ENCODE measurements around the gene MRC2. TPM values are rescaled to one million over a fixed set of nuclear protein-coding genes. Genes with fewer than 3 reads are reported as not detected.
A peak's percentile ranks its signal among the peaks of the same experiment; 100 is the strongest.

Gene MRC2
- total and polyA plus RNA-seq, 2 experiments from 2014 or later: 104 to 121 TPM

GRCh38 chr17:62652251-62653001 is 25.0 kb downstream of the MRC2 start:
- no peaks in the 10 kb centered on the region for H3K9me2 ChIP-seq (replicated peaks; ENCODE audit: insufficient read depth)
- peaks cover 6% of the 10 kb centered on the region for H3K79me2 ChIP-seq
- 6% methylated on average over 40 of the region's 57 CpGs for WGBS (ENCODE audit: low lambda C conversion rate, missing lambda C conversion rate)
- peaks cover 13% of the 10 kb centered on the region for H4K20me1 ChIP-seq (ENCODE audit: insufficient read depth, poor library complexity, severe bottlenecking)
- TF ChIP-seq EZH2 (IDR thresholded peaks at IDR 0.05; ENCODE audit: borderline replicate concordance) (no peak), EZH2phosphoT487 (IDR thresholded peaks at IDR 0.05; ENCODE audit: low read depth, severe bottlenecking, unreplicated experiment) (no peak)
- TF ChIP-seq, protein P1, sequence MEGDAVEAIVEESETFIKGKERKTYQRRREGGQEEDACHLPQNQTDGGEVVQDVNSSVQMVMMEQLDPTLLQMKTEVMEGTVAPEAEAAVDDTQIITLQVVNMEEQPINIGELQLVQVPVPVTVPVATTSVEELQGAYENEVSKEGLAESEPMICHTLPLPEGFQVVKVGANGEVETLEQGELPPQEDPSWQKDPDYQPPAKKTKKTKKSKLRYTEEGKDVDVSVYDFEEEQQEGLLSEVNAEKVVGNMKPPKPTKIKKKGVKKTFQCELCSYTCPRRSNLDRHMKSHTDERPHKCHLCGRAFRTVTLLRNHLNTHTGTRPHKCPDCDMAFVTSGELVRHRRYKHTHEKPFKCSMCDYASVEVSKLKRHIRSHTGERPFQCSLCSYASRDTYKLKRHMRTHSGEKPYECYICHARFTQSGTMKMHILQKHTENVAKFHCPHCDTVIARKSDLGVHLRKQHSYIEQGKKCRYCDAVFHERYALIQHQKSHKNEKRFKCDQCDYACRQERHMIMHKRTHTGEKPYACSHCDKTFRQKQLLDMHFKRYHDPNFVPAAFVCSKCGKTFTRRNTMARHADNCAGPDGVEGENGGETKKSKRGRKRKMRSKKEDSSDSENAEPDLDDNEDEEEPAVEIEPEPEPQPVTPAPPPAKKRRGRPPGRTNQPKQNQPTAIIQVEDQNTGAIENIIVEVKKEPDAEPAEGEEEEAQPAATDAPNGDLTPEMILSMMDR (IDR thresholded peaks at IDR 0.05; ENCODE audit: poor library complexity): no peak
- peak; percentile 29 for DNase-seq (ENCODE audit: low spot score)
- no peaks in the 10 kb centered on the region for H3K36me3 ChIP-seq (replicated peaks; ENCODE audit: insufficient read depth, low read depth)
- no peaks in the 10 kb centered on the region for H3K9me3 ChIP-seq (ENCODE audit: low read depth)
- H3K27ac ChIP-seq: peak overlapping the region; percentile 48
- H3K4me3 ChIP-seq: peak overlapping the region; percentile 42
- peak overlapping the region; percentile 56 for H2AFZ ChIP-seq
- H3K27me3 ChIP-seq: no peaks in the 10 kb centered on the region
- H3K4me2 ChIP-seq: peak overlapping the region; percentile 95
- peaks cover 28% of the 10 kb centered on the region for H3K4me1 ChIP-seq (ENCODE audit: insufficient read depth)

DNA sequence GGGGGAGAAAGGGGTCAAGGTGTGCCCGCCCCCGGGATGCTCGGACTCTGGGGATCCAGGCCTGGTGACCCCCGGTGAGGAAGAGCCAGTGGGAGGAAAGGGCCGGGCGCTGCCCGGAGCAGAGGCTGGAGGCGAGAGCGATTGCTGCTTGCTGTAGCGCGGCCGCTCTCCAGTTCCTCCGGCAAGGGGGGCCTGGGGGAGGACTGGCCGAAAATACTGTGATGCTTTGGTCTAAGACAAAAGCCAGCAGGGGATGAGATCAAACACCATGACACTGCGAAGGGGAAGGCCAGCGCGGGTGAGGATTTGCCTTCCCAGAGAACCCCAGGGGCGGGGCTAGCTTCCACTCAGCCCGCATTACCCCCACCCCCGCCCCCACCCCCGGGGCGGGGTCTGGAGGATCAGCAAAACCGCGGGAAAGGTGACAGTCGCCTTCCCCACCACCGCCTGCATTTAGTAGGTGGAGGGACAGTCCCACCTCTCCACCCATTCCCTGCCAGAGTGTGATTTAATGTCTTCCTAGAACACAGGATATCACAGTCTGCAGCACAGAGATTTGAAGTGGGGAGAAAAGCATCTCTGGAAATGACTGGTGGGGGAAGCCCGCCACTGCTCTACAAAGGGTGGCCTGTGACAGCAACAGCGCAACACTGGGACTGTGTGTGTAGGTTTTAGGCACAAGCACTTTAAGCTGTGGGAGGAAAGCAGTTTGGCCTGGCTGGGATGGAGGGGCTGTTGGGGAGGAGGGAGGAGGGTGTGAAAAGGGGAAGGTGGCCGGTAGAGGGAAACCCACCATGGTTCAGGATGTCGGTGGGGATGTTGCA is 25.7 kb downstream of the MRC2 start:
- Histone ChIP-seq H3K4me3 (peak overlapping the region; percentile 42), H3K79me2 (peaks cover 6% of the 10 kb centered on the region), H3K9me3 (ENCODE audit: low read depth) (no peaks in the 10 kb centered on the region), H3K27me3 (no peaks in the 10 kb centered on the region), H4K20me1 (ENCODE audit: insufficient read depth, poor library complexity, severe bottlenecking) (peaks cover 13% of the 10 kb centered on the region), H2AFZ (peak overlapping the region; percentile 56), H3K27ac (peak overlapping the region; percentile 48), H3K36me3 (replicated peaks; ENCODE audit: insufficient read depth, low read depth) (no peaks in the 10 kb centered on the region), H3K9me2 (replicated peaks; ENCODE audit: insufficient read depth) (no peaks in the 10 kb centered on the region), H3K4me1 (ENCODE audit: insufficient read depth) (peaks cover 28% of the 10 kb centered on the region), H3K4me2 (peak overlapping the region; percentile 95)
- peak; percentile 60 for DNase-seq (ENCODE audit: low spot score)
- TF ChIP-seq EZH2 (IDR thresholded peaks at IDR 0.05; ENCODE audit: borderline replicate concordance): no peak
- TF ChIP-seq, protein P1 (IDR thresholded peaks at IDR 0.05; ENCODE audit: poor library complexity): peak; percentile 4
- 8% methylated on average over 21 of the region's 30 CpGs for WGBS (ENCODE audit: low lambda C conversion rate, missing lambda C conversion rate)

- H3K4me3 ChIP-seq: no peak overlapping the region
- H3K4me2 ChIP-seq: peak overlapping the region; percentile 95
- H3K4me1 ChIP-seq (ENCODE audit: insufficient read depth): peaks cover 28% of the 10 kb centered on the region
- H3K9me2 ChIP-seq (replicated peaks; ENCODE audit: insufficient read depth): no peaks in the 10 kb centered on the region
- H3K9me3 ChIP-seq (ENCODE audit: low read depth): no peaks in the 10 kb centered on the region
- no peak overlapping the region for H2AFZ ChIP-seq
- H3K36me3 ChIP-seq (replicated peaks; ENCODE audit: insufficient read depth, low read depth): no peaks in the 10 kb centered on the region
- peaks cover 13% of the 10 kb centered on the region for H4K20me1 ChIP-seq (ENCODE audit: insufficient read depth, poor library complexity, severe bottlenecking)
- H3K79me2 ChIP-seq: peaks cover 11% of the 10 kb centered on the region
- 49% methylated on average over 19 of the region's 19 CpGs for WGBS (ENCODE audit: low lambda C conversion rate, missing lambda C conversion rate)
- TF ChIP-seq EZH2phosphoT487 (IDR thresholded peaks at IDR 0.05; ENCODE audit: low read depth, severe bottlenecking, unreplicated experiment): no peak
- TF ChIP-seq EZH2 (IDR thresholded peaks at IDR 0.05; ENCODE audit: borderline replicate concordance): no peak
- TF ChIP-seq, protein P1 (IDR thresholded peaks at IDR 0.05; ENCODE audit: poor library complexity): no peak
- peak overlapping the region; percentile 21 for H3K27ac ChIP-seq
- DNase-seq (ENCODE audit: low spot score): peak; percentile 42
- no peaks in the 10 kb centered on the region for H3K27me3 ChIP-seq
Measured at GRCh38 chr17:62653826-62654761, 26.6 kb downstream of the MRC2 start.

All from hepatocyte (in vitro differentiated cells).